GM19023 (cell line): Measurements from ENCODE around the gene RNF150.

Experiments
- ATAC-seq: cut with Tn5 transposase; IDR thresholded peaks from one replicate; pipeline ENCODE4 v1.9.1; 2021; ENCODE audit warnings: mild to moderate bottlenecking, moderate library complexity; ENCODE audit not compliant: unreplicated experiment

The RNF150 gene

DNA sequence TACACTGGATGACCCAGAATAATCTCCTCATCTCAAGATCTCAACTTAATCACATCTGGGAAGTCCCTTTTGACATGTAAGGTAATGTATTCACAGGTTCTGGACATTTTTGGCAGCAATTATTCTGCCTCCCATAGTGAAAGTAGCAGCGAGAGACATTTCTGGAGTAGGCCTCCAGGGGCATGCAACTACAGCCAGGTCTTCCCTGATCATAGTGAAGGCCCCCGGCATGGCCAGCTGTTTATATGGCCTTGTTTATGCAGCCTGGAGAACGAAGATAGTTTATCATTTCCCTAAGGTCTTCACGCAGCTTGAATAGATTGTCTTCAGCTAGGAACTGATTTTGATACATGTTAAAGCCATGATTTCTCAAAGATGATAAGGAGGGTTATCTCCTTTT lies 139.9 kb downstream of the RNF150 start:
- no peak for ATAC-seq

DNA sequence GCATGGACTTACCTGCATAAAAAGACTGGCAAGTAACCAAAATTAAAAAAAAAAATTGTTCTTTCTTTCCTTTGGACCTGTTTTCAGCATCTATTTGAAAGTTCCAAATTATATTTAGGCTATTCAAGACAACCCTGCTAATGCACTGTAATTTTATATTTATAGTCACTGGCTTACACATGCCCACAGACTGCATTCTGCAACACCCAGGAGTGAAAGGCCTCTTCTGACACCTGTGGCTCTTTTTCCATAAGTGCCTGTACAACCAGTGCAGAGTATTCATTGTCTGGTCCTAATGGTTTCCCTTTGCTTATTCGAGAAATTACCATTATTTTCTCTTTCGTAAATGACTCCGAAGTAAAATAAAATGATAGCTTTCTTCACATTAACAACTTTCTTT lies 143.3 kb downstream of the RNF150 start:
- ATAC-seq: no peak

DNA sequence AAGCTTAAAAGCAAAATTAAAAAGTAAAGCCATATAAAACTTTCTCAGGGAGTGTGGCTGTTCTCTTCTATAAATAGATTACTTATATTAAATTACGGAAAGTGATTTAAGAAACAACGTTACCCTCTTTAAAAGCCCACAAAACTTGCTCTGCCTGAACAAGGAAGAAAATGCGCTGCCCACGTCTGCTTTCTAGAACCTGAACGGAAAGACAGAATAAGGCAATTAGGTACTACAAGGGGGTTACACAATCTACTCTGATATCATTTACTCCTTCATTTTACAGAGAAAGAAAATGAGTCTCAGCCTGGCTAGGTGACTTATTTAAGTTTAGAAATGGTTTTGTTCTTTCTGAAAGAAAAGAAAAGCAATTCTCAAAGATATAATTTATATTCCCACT lies 147.2 kb downstream of the RNF150 start:
- ATAC-seq: no peak

DNA sequence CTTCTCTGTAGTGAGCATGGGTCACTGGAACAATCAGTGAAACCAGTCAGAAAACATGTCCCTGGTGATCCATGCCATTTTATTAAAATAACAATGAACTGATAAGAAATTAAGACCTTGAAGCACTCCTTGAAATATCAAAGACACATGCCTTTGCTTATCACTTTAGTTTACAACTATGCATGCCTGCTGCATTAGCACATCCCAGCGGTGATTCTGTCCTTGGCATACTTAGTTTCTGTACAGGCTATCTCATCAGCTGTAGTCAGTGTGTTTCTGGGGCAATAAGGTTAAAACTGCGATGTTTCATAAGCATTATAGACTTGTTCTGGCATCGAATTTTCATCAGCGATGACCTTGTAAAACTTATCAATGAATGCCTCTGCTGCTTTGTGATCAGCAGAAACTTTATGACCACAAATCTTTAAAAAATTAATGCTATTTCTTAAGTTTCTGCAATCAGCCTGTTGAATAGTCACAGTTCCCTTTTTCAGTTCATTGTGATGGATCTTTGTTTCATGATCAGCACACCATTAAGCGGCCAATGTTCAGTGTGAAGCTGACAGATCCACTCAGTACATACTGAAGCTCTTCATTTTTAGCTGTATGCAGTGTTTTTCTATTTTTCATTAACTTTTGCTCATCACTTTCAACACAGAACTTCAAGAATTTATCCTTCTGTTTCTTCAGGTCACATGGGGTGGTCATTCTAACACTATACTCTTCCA lies 150.5 kb downstream of the RNF150 start:
- ATAC-seq: no peak

DNA sequence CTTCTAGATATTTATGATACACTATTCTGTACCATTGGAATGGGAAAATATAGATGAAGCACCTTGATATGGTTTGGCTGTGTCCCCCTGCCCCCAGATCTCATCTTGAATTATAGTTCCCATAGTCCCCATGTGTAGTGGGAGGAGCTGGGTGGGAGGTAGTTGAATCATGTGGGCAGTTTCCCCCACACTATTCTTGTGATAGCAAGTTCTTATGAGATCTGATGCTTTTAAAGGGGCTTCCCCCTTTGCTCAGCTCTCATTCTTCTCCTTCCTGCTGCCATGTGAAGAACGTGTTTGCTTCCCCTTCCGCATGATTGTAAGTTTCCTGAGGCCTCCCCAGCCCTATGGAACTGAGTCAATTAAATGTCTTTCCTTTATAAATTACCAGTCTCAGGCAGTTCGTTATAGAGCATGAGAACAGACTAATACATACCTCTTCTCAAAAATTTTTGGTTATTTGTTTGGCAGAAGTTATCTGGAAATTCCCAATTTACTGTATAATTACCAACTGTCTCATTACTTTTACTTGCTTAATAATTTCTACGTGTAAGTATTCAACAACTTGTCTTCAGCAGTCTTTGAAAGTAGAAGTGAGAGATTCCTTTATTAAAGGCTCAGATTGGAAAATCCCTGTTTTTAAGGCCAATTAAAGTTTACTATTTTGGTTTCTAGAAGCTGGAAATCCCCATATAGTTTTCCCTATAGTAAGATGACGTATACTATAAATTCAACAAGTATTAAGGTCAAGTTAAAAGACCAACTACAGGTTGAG lies 152.7 kb downstream of the RNF150 start:
- no peak for ATAC-seq

DNA sequence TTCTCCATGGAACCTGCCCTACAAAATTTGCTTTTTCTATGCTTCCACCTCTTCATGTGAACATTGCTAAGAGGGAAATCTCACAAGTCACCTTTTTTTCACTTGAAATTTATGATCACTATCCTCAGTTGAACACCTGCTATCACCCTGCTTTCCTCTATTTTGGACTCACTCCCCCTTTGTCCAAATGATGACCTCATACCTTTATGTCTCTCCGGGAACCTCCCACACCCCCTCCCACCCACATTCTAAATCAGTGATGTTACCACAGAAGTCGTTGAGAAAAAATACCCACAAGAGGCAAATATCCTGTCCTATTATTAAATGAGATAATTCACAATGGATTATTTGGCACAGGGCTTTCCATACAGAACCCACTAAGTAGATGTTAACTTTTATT lies 156.5 kb downstream of the RNF150 start:
- no peak for ATAC-seq

DNA sequence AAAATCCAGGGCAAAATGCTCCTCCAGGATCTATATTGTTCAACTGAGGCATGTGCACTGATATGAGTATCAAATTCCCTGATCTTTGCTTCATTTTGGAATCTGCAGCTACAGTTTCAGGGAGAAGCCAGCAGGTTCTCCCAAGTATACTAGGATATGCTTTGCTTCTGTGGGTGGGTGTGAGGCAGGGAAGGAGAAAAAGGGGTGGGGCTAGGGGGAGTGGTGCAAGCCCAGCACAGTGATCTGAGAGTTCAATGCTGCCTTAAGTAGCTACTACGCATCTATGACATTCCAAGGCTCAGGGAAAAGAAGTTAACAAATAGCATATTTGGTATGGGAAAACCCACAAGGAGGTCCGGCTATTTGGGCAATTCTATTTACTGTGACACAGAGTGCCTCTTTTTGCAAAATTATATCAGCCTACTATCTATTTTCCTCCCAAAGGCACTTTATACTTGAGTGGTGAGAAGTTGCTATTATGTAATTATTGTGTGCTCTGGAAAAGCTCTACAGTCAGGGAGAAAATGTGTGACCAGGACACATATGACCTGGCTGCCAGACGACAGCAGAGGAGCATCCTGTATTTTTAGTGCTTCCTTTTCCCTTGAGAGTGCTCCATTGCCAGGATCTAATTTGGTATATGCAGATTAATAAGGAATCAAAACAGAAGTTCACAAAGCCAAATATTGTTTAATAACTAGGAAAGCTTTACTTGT lies 162.0 kb downstream of the RNF150 start:
- no peak for ATAC-seq

DNA sequence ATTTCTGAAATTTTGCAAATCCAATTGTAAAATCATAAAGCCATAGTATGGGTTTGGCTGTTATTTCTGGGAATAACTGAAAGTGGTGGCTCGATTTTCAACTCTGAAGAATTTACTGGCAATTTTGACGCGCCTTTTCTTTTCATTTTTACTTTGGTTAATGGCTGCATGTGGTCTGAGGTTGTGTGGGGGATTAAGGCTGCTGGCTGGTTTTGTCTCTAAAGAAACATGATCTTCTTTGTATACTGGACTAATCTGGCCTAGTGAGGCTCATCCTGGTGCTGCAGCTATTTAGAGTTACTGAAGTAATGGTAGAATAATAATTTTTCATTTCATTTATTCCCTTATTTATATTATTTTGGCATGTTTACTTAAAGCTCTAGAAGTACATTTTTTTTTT lies 164.0 kb downstream of the RNF150 start:
- ATAC-seq: no peak

DNA sequence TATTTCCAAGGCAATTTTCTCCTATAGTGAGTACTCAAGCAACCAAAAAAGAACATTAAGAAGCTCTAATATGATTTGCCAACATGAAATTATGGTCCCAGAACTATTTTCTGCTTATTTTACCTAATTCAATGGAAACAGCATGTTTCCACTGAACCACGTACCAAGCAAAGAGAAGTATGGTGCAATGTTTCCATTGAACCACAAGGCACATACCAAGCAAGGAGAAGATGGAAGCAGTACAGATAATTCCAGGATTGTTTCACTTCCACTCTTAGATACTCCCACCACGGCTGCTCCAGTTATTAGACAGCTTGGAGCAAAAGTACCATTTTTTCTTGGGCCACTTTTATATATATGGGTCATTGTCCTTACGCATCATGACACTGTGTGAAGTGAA lies 164.9 kb downstream of the RNF150 start:
- no peak for ATAC-seq

DNA sequence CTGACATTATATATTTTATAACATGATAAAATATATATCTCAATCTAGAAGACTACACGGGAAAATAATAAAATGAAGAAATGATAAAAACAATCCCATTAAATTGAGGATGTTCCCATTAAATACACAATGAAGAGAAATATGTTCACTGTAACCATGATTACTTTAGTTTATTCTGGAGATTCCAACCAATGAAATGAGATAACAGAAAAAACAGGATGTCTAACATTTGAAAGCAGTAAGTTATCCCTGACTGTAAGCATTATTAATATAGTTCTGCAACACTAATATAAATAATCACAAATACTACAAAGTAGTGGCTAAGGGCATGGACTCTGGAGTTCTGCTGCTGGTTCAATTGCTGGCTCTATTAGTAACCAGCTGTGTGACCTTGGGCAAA lies 169.4 kb downstream of the RNF150 start:
- ATAC-seq: no peak

DNA sequence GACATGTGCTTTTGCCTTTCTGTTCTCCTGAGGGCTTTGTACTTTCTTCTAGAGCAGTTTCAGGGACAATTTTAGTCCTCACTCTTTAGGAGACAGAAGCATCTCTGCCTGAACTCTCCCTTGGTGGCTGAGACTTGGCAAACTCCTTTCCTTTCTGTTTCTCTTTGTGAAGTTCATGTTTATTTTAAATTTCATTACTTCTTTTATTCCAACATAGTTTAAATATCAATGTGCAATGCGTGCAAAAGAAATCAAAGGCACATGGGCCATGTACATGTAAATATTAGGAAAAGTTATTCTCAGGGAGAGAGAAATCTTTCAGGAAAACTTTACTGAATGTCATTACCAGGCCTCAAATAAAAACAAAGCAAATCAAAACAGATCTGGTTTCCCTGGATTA lies 177.6 kb downstream of the RNF150 start:
- no peak for ATAC-seq

DNA sequence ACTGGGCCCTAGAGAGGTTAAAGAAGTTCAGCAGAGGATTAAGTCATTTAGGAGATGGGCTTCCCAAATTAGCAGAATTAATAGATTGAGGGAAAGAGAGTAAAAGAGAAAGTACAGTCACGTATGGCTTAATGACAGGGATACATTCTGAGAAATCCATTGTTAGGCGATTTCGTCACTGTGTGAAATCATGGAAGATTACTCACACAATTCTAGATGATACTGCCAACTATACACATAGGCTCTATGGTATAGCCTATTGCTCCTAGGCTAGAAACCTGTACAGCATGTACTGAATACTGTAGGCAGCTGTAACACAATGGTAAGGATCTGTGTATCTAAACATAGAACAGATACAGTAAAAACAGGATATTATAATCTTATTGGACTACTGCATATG lies 180.6 kb downstream of the RNF150 start:
- ATAC-seq: no peak

DNA sequence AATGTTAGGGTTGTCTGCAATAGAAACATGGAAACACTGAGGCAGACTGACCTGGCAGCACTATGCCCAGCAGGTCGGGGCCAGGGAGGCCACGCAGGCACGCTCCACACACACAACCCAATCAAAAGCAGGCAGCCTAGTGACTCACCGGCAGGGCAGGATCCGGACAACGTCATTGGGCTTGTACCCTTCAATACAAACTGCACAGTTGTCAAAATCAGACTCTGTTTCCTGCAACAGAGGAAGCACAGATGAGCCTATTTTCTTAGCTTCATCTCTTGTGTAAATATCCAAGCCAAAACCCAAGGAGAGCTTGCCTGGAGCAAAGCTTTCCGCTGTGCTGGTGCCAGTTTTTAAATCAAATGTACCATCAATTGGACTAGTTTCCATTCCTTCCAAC lies 185.8 kb downstream of the RNF150 start:
- ATAC-seq: no peak

DNA sequence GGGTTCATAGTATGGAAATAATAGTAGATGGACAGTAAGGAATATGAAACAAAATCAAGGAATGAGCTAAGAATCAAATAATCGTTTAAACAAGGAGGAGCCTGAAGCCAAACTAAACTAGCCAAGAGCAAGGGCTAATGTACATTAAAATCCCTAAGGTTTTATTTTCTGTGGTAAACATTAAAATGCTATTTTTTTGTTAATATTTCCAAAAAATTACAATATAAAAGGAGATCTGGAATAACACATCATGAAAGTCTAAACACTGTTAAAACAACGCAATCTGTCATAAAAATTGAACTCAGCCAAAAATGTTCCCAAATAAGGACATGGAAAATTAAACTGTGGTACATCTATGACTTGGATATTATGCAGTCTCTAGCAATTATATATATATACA lies 188.2 kb downstream of the RNF150 start:
- no peak for ATAC-seq

DNA sequence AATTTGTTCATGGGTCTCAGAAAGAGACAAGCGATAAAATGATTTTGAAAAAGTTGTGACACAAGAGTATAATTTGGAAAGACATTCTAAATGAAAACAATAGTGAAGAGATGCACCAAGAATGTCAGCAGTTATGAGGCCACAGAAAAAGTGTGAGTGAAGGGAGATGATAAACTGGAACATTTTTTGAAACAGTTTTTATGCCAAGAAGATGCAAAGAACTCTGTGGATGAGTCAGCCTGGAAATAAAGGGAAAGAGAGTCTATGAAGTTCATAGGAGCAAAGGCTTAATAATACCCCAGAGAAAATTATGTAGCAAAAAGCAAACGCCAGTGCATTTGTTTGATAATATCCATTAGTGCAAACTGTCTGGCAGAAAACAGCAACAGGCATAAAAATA lies 188.7 kb downstream of the RNF150 start:
- no peak for ATAC-seq

DNA sequence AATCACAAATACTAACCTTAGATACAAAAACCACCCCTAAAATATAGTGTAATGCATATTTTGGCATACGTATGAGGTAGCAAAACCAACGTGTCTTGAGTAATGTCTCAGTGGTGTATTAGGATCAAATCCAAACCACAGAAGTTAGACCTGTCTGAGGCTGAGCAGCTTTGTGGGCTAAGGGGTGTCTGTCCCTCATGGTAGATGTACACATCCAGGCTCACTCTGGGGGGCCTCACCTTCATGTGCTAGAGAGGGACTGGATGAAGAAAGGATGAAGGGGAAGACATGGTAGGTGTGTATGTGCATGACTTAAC lies 189.1 kb downstream of the RNF150 start:
- ATAC-seq: no peak

DNA sequence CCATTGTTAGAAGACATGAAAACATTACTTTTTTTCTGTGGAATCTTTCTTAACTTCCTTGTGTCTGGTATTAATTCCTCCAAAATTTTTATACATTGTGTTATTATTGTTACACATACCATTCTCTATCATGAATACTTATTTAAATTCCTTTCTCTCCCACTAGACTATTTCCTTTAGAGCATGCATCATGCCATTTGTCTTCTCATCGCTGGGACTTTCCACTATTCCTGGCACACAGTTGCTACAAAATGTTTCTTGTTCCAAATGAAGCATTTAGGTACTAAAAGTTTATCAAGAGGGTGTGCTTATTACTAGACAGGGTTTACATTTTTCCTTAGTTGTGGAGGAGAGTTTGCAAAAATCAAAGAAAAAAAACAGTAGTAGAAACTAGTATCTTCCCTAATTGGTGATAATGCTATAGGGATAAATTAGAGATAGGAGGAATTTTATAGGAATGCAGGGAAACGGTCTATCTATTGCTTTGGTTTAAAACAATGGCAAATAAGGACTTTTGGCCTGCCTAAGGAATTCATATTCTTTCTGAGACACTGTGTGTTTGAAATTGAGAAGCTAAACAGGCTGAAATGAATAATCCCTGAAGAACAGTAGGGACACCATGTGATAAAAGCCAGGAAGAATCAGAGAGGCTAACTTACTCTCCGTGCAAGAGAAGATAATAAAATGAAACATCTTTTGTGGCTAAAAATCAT lies 189.6 kb downstream of the RNF150 start:
- no peak for ATAC-seq

DNA sequence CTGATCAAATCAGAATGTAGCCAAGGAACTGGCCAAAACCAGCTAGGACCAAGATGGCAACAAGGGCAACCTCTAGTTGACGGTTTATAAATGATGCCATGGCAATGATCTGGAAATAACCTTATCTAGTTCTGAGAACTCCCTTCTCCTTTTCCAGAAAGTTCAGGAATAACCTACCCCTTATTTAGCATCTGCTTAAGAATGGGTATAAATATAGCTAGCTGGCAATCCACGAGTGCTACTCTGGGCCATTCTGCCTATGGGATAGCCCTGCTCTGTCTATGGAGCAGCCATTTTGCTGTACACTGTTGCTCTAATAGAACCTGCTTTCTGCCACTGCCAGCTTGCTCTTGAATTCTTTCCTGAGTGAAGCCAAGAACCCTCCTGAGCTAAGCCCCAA lies 192.7 kb downstream of the RNF150 start:
- ATAC-seq: no peak

DNA sequence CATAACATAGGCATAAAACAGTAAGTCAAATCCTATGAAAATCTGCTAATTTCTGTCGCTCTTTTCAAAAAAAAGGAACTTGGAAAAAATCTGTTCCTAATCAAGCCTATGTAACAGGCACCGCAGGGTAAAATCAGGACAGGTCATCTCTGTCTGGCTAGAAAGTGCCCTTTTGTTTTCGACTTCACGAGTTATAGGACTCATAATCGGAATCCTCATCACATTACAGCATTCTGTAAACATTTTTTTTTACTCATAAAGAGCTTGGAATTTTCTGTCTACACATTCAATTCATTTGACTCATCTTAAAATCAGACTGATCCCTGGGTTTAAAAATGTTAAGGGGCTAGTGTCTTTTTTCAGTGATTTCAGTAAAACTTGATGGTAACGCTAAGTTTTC lies 195.4 kb downstream of the RNF150 start:
- no peak for ATAC-seq

DNA sequence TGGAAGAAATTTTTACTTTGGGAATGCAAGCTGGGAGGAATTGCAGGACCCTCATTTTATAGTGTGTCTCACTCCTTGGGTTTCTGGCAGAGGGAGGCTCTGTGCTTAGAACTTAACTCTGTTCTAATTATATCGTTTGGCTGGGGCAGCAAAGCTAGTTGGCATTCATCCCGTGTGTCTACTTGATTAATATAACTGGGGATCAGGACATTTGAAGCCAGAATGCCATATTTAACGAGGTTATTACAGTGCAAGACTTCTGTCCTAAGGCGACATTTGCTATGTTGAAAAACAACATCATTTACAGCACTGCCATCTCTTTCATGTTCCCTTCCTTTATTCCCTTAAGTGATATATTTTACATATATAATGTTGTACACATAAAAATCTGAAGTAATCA lies 198.0 kb downstream of the RNF150 start:
- no peak for ATAC-seq

DNA sequence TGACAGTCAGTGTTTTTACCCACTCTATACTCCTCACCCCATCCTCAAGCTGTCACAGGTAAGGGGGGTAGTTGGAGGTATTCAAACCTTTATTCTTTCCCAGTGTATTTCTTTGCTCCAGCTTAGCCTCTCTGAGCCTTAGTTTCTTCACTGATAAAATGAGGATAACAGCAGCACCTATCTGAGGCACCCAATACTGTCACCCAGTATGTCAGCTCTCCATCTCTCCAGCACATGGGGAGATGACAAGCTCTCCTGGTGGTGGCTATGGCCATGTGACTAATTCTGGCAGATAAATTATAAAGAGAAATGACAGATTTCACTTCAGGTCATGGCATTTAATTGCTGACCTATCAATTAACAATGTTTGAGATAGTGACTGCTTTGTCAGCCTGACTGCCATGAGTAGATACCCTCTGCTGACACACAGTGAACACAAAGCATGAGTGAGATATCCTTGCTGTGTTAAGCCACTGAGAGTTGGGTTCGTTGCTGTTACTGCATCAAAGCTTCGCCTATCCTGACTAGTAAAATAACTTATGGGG lies 200.7 kb downstream of the RNF150 start:
- ATAC-seq: no peak
